Measurements from ENCODE around the gene TMCO2.

TMCO2 gene

DNA sequence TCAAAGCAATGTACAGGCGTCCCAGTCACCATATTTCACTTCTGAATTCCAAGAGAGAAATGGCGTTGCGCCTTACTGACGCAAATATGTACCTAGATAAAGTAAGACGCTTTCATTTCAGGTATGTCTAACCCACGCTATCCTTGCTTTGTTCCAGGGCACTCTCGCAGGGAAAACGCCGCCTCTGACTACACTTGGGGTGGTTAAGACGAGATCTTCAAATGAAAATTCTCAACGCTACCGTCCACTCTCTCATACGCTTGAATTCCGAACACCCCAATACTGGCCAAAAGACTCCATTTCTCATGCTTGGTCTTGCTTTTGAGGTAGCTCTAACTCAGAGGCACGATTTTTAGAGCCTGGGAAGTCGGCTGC, 9.6 kb downstream of the TMCO2 start:
- no peak for FAIRE-seq

GRCh38 chr1:40257688-40258444, 10.1 kb downstream of the TMCO2 start, which contains the start of gene ZMPSTE24:
ZMPSTE24 (plus strand) TSS chr1:40258236; CDS start chr1:40258272, 36 bp downstream.
- DNase-seq (ENCODE audit: insufficient read length, low spot score) = peak; percentile 80
- peak; percentile 72 for FAIRE-seq

More for the DNA sequence above, 9.6 kb downstream of the TMCO2 start:
- no peak for DNase-seq (ENCODE audit: insufficient read length, low spot score)

DNA sequence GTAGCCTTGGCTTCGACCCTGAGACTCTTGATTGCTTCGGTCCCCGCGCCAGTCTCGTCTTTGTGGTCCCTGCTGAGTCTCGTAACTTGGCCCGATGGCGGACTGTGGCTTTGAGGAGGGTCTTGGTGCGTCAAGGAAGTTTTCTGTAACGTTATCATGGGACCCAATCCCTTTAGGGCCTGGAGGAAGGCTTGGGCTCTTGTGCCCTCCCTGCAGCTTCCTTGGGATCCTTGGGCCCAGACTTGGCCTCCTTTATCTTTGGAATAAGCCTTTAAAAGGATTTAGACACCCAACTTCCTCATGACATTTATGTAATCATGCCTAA, 10.7 kb downstream of the TMCO2 start:
- DNase-seq (ENCODE audit: insufficient read length, low spot score) (no peak), FAIRE-seq (no peak)

DNA sequence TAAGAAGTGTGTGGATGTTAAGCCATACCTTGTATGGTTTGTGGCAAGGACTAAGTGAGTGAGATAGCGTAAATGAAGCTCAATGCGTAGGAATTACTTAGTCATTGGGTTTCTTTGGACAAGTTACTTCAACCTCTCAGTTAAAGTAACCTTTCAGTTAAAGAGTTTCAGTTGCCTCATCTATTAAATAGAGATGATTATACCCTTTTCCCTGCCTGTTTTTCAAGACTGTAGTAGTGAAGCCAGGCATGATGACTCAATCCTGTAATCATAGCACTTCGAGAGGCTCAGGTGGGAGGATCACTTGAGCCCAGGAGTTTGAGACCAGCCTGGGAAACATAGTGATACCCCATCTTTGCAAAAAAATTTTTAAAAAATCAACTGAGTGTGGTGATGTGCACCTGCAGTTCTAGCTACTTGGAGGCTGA, 16.6 kb downstream of the TMCO2 start:
- FAIRE-seq (no peak), DNase-seq (ENCODE audit: insufficient read length, low spot score) (no peak)

DNA sequence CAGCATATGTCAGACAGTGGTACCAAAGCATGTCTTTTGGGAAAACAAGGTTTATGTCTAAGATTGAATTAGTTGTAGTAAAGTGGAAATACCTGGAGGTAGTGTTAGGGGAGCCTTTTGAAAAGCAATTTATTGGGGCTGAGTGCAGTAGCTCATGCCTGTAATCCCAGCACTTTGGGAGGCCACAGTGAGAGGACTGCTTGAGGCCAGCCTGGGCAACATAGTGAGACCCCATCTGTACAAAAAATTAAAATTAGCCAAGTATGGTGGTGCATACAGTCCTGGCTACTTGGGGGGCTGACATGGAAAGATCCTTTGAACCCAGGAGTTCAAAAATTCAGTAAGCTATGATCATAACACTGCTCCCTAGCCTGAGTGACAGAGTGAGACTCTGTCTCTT, 17.6 kb downstream of the TMCO2 start:
- DNase-seq (ENCODE audit: insufficient read length, low spot score) (no peak), FAIRE-seq (no peak)

GRCh38 chr1:40265919-40266318, 18.2 kb downstream of the TMCO2 start:
- DNase-seq (ENCODE audit: insufficient read length, low spot score) (no peak), FAIRE-seq (no peak)

DNA sequence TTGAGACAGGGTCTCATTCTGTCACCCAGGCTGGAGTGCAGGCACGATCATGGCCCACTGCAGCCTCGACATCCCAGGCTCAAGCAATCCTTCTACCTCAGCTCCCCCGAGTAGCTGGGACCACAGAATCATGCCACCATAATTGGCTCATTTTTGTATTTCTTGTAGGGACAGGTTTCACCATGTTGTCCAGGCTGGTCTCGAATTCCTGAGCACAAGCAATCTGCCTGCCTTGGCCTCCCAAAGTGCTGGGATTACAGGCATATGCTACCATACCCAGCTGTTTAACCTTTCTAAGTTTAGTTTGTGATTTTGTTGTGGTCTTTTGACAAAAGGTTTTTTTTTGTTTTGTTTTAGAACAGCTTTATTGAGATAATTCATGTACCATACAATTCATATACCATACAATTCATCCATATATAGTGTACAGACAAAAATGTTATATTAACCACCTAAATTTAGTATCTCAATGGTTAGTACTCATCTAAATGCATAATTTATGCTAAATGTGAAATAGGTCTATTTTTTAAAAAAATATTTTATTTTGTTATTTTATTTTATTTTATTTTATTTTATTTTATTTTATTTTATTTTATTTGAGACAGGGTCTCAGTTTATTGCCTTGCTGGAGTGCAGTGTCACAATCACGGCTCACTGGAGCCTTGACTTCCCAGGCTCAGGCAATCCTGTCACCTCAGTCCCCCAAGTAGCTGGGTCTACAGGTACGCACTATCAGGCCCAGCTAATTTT, 19.2 kb downstream of the TMCO2 start:
- no peak for FAIRE-seq
- no peak for DNase-seq (ENCODE audit: insufficient read length, low spot score)

- no peak for DNase-seq (ENCODE audit: insufficient read length, low spot score)
- no peak for FAIRE-seq
These were observed 20.0 kb downstream of the TMCO2 start for GRCh38 chr1:40267767-40268187.

DNA sequence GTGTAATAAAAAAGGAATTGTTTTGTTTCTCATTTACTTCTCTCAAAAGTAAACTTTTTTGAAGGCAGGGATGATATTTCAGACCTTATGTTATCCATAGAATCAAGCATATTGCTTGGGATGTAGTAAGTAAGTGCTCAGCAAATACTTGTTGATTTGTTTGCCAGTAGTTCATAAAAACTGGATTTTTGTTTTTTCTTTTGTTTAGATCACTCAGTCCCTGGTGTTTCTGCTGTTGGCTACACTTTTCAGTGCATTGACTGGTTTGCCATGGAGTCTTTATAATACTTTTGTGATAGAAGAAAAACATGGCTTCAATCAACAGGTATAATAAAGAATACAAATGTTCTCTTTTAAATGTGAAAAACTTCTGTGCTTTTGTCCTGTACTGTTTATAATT, 20.5 kb downstream of the TMCO2 start:
- FAIRE-seq (no peak), DNase-seq (ENCODE audit: insufficient read length, low spot score) (no peak)

GRCh38 chr1:40270152-40270834, 22.6 kb downstream of the TMCO2 start:
- no peak for FAIRE-seq

GRCh38 chr1:40272653-40273213, 25.0 kb downstream of the TMCO2 start:
- FAIRE-seq (no peak), DNase-seq (ENCODE audit: insufficient read length, low spot score) (no peak)

More at GRCh38 chr1:40270152-40270834, 22.6 kb downstream of the TMCO2 start:
- DNase-seq (ENCODE audit: insufficient read length, low spot score) = no peak

DNA sequence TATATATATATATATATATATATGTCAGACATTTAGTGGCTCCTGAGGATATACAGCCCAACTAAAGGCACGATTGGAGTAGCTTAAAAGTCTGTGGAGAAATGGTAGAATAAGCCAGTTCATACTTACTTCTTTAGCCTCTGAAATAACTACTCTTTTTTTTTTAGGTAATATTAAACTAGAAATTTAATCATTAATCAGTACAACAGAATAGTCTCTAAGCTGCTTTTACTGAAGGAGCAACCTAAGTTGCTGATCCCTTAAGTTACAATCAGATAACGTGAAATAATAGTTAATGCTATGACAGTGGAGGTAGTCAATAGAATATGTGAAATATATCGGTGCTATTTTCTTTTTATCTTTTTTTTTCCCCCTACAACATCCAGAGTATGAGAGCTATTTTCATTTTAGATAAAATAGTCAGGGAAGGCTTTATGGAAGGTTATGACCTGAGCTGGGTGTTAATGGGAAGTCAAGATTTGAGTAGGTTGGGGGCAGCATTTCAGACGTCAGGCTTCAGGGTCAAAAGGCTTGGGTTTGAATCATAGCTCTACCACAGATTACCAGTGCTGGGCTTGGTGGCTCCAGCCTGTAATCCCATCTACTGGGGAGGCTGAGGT, 25.9 kb downstream of the TMCO2 start:
- no peak for FAIRE-seq
- DNase-seq (ENCODE audit: insufficient read length, low spot score) = no peak

GRCh38 chr1:40274331-40274730, 26.6 kb downstream of the TMCO2 start:
- DNase-seq (ENCODE audit: insufficient read length, low spot score) (no peak), FAIRE-seq (no peak)

- DNase-seq (ENCODE audit: insufficient read length, low spot score) (no peak), FAIRE-seq (no peak)
These were observed 28.4 kb downstream of the TMCO2 start for GRCh38 chr1:40276122-40276521.

DNA sequence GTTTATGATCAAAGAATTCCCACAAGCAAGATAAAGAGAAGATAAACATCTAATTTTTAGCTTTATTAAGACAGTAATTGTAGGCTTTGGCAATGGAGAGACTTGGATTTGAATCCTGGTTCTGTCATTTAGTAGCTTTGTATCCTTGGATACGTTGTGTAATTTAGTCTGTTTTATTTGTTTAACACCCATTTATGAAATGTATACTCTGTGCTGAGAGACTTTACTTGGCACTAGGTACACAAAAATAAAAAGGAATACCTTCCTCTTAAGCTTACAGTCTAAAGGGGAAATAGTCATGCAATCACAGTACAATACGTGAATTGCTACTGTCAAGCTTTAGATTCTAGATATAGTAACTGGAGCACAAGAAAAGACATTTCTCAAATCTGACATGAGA, 34.1 kb downstream of the TMCO2 start:
- no peak for FAIRE-seq
- DNase-seq (ENCODE audit: insufficient read length, low spot score) = no peak

DNA sequence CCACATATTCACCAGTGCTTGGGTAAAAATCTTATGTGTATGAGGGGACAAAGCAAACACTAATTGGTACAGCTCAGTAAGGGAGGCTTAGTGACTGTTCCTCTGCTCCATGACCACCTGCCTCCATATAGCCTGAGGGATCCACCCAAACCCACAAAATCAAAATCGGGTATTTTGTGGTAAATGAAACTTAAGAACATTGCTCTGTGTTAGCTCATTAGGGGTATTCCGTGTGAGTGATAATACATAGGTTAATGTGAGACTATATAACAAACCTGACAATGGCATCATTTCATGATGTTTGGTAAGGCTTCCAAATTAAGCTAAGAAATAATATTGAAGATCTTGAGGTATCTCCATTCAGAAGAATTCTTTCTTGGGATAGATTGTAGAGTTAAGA, 43.6 kb downstream of the TMCO2 start:
- DNase-seq (ENCODE audit: insufficient read length, low spot score) = no peak
- no peak for FAIRE-seq

DNA sequence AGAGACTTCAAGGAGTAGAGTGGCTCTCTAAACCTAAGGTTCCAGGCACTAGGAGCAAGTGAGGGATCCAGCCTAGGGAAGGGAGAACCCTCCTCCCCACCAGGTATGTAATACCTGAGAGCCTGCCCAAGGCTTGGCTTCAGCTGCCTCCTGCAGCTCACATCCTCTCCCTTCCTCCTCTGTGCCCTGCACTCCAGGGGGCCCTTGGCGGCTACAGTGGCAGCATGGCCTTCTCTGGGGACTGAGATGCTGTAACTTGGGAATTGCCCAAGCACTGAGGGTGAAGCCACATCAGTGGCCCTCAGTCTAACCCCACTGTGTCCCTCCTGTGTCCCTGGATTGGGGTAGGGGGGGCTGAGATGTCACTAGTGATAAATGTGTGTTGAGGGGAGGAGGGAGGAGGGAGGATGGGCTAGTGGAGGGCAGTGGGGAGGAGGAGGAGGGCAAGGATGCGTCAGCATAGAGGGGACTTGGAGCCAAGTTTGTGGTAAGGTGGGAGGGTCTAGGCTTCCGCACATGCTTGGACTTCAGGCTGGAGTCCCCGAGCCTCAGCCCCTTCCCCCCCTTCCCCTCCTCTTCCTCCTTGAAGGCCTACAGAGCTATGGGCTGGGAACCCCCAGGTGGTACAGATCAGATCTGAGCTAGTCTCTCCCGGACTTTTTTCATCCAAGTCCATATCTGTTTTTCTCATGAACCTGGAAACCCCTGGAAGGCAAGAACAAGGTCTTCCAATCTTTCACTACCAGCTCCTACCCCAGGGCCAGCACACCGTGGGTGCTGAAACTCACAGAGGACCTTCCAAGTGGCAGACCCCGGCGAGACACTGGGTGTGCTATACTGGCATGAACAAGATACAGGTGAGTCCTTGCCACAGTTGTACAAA, 51.9 kb downstream of the TMCO2 start:
- FAIRE-seq (no peak), DNase-seq (ENCODE audit: insufficient read length, low spot score) (no peak)

DNA sequence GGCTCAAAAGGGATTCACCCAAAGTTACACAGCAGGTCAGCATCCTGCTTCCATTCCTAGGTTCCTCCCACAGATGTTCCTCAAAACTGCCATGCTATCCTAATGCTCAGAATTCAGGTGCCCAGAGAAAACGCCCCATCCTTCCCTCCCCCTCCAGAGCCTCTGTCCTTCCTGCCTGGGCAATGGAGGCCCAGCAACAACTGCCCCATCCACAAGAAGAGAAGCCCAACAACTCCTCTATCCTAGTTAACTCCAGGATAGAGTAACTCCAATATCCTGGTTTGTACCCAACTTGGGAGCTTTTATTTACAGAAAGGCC, 52.5 kb downstream of the TMCO2 start:
- FAIRE-seq (no peak), DNase-seq (ENCODE audit: insufficient read length, low spot score) (no peak)

DNA sequence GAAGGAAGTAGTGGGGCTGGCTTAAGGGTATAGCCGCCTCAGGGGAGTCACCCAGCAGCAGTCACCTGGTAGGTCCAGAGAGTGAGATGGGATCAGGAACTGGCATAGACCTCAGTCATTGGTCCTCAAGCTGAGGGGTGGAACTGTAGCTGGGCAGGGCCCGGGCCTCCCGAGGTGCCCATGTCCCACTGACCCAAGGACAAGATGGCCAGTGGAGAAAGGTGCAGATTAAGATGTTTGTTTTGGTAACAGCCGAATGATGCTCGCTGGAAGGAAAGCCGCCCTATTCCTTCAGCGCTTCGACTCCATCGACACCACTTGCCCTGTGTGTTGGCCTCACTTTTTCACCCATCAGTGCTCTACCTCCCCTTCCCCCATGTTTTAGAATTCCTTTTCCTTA, 52.9 kb downstream of the TMCO2 start:
- no peak for DNase-seq (ENCODE audit: insufficient read length, low spot score)
- no peak for FAIRE-seq

DNA sequence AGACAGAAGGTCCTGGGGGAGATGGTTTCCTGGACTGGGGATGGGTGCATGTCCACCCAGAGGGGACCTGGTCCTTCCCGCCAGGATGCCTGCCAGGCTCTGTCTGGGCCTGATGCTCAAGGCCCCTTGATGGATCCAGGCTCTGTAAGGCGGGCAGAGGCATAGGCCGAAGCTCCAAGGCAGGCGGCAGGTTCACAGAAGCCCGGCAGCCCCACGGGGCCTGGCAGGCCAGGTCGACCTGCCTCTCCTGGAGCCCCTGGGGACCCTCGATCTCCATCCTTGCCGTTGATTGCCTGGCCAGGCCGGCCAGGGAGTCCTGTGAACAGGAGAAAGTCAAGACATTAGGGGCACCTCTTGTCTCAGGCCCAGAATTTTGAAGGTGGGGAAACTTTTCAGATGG, 53.3 kb downstream of the TMCO2 start:
- DNase-seq (ENCODE audit: insufficient read length, low spot score) = no peak
- FAIRE-seq = no peak
